Occipital lobe (tissue), 2 donors: ENCODE measurements around the gene ARHGAP4. TPM values are rescaled to one million over a fixed set of nuclear protein-coding genes. Genes with fewer than 3 reads are reported as not detected.

Experiments used
- DNase-seq: peaks from one replicate; lab custom pipeline; 2025; lab: John Stamatoyannopoulos, UW
- total RNA-seq: library from RNA; depleted of rRNA; stranded (reverse); fragments of >200 nt; gene quantifications from one replicate; pipeline ENCODE4 v1.2.3, GENCODE V29; 2014

ARHGAP4 gene
- total RNA-seq, 1 donor from 2014 or later: 6.6 TPM

- peak; percentile 92 for DNase-seq
These were observed 2.1 kb upstream of the ARHGAP4 start for GRCh38 chrX:153927922-153928760.

- no peak for DNase-seq
These were observed 1.5 kb upstream of the ARHGAP4 start for GRCh38 chrX:153927672-153927921.

DNA sequence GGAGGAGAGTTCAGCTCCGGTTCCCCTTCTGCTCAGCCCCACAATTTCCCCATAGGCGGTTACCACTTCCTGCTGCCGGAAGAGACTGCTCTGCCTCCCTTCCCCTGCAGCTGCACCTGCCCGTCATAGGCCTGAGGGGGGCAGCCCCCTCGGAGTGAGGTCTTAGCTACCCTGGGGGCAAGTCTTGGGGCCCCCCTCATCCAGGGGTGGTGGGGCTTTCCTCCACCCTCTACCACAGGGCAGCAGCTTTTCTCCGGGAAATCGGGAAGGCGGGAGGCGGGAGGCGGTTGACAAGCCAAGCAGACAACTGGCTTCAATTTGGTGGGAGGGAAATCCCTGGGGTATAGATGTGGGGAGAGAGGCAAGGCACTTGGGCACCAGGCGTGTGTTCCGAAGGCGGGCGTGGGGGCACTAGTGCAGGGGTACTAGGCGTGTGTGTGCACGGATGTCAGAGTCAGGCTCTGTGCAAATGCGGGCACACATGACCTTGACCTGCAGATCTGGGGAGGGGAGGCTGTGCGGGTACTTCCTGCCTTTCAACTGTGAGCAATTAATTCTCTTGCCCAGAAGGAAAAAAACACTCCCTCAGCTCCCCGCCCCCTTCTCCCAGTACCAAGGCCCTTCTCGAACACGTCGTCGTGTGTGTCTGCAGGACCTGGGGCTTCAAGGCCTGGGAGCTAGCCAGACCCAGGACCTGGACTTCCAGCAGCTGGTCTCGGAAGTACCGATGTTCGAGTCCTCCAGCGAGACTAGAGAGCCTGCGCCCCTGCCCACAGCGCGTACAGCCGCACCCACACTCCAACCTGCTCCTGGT lies 1.0 kb upstream of the ARHGAP4 start:
- DNase-seq: no peak

- DNase-seq: no peak
These were observed 441 bp upstream of the ARHGAP4 start for GRCh38 chrX:153926552-153926857.

DNA sequence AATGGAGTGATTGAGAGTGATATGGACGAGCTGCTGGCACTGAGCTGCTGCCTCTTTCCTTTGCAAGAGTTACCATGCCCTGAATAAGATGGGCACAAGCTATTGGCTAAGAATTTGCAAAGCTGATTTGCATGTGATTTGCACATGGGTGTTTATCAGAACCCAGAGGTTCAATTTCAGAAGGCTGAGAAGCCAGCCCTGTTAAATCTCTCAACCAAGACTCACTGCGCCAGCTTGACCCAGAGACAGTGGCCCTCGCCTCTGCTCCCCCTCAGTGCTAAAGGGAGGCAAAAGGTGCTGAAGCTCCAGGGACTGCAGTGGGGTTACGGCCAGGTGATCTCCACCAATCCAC lies 701 bp downstream of the ARHGAP4 start:
- no peak for DNase-seq

DNA sequence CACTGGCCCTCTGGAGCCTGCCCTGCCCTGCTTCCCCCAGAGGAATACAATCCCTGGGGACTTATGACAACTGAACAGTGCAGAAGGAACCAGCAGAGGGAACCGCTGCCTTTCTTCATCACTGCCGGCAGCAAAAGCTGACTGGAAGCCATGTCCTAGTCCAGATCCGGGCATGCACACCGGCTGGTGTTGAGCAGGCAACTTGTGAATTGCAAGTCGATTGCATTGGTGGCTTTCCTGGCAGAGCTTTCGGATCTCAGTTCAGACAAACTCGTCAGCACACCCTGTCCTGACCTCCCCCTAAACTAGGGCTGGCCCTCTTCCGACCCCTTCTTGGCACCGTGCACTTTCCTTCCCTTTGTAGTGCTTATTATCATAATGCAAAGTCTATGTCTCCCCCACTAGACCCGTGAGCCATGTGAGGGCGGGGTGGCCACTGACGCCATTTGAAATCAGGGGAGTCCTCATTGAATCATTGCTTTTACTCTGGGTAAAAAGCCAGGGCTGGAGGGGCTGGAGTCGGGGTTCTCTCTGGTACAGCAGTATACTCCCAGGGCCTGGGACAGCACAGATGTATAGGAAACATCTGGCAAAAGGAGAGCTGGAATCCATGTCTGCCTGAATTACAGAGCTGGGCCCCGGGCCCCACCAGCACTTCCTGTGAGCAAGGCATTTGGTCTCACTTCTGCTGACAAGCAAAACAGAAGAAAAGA lies 1.8 kb downstream of the ARHGAP4 start:
- no peak for DNase-seq

DNA sequence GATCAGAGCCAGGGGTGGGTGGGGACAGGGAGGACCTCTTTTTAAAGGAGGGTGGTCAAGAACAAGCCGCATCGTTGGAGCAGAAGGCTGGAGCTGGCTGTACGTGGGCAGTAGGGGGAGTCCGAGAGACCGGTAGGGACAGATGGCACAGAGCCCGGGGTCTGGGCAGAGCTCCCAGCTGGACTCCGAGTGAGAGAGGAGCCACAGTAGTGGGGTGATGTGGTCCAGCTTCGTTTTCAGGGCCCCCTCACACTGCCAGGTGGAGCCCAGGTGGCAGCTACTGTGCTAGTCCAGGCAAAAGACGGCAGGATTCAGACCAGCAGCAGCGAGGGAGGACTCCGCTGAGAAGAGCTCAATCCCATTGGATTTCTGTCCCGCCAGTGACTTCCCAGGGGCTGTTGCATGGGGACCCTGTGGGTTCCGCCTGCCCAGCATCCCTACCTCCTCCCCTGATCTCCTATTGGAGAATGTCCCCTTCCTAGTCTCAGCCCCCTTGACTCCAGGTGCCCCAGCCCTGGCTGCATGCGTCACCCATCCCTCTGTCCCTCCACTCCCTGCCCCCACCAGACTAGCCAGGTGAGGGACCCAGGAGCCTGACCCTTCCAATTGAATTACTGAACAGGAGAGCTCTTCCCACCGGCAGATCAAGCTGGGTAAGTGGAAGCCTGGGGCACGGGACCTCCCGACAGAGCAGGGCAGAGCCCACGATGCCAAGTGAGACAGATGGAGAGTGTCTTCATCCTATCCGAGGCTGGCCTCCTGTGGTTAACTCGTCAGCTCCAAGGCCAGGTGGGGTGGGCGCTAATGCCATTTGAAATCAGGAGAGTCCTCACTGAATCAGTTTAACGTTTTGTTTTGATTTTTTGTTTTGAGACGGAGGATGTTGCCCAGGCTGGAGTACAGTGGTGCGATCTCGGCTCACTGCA lies 2.9 kb downstream of the ARHGAP4 start:
- peak; percentile 14 for DNase-seq

GRCh38 chrX:153921511-153922446 lies 4.3 kb downstream of the ARHGAP4 start:
- DNase-seq: no peak

GRCh38 chrX:153921070-153921469 lies 5.0 kb downstream of the ARHGAP4 start:
- no peak for DNase-seq

DNA sequence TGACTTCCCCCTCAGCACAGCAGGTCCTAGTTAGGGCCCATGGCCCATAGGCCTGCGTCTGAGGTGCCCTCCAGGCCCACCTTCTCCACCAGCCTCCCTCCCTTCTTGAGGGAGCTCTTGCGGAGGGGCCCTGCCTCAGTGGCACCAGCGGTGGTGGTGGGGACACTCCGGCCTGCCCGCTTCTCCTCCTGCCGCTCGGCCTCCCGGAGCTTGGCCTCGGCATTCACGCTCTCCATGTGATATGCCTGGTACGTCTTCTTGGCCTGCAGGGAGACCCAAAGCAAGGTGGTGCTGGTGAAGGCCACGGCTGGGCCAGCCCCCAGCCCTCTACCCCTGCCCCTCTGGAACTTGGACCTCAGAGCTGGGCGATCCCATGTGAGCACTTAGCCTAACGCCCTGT lies 5.5 kb downstream of the ARHGAP4 start:
- no peak for DNase-seq

DNA sequence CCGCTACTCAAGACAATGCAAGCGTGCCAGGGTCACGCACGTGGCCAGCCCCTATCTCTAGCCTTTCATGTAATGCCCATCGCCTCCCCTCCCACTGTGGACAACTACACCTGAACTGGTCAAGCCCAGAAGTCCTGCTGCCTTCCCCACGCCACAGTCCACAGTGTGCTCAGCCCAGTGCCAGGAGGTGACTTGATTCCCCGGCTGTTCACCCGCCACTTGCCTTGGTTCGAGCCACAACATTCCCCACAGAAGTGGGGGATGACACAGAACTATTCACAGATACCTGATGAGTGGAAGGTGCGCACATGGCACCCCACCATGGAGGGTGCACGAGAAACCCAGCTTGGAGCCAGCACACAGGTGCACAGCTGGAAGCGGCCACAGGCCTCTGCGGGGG lies 6.8 kb downstream of the ARHGAP4 start:
- DNase-seq: no peak

- no peak for DNase-seq
These were observed 8.2 kb downstream of the ARHGAP4 start for GRCh38 chrX:153917869-153918268.

GRCh38 chrX:153913701-153914100 lies 12.4 kb downstream of the ARHGAP4 start:
- DNase-seq: no peak

DNA sequence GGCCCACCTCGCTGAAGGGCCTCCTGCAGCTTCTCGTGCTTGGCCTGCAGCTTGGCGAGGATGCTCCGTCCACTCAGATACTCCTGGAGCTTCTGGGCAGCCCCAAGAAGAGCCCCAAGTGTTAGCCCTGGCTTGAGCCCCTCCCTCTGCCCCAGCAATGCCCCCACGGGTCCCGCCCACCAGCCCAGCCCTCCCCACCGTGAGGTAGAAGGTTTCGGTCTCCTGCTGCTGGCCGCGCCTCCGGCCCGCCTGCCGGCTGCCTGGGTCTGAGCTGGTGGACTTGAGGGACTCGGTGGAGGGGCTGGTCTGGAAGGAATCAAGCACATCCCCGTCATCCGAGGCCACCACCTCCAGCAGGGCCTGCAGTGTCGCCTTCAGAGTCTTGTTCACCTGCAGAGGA lies 12.9 kb downstream of the ARHGAP4 start:
- DNase-seq: no peak

DNA sequence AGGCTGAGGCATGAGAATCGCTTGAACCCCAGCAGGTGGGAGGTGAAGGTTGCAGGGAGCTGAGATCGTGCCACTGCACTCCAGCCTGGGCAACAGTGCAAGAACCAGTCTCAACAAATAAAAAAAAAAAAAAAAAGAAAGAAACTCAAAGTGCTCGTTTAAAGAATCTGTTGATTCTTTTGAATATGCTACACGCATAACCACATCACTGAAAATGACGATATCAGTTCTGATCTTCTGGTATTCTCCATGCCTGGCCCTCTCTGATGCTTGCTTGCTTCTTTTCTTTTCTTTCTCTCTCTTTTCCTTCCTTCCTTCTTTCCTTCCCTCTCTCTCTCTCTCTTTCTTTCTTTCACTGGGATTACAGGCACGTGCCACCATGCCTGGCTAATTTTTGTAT lies 14.3 kb downstream of the ARHGAP4 start:
- no peak for DNase-seq

DNA sequence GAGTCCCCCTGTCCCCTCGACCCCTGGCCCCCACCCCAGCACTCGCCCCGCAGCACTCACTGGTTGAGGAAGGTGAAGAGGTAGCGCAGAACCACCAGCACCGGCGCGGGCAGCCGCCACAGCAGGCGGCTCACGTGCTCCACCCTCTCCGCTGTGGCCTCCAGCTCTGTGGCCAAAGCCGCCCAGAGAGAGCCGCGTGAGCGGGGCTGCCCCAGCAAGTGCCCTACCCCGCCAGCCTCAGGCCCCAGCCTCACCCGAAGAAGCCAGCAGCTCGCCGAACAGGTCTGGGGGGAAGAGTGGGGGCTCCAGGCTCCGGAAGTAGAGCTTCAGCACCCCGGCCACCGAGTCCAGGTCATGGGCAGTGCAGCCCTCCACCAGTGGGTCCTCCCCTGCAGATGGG lies 15.6 kb downstream of the ARHGAP4 start:
- no peak for DNase-seq

DNA sequence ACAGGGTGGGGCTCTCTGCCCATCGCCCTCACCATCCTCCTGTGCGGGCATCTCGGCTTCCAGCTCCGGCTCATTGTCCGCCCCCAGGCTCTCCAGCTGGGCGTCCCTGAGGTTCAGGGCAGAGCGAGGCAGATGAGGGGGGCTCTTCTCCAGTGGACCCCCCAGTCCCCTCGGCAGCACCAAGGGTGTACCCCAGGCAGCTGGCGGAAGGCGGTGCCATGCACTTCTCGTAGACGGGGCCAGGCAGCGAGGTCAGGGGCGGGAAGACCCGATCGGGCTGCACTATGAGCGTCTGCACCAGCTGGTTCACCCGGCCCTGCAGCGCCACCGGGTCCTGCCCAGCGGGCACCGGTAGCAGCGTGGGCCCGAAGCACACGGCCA lies 16.1 kb downstream of the ARHGAP4 start:
- DNase-seq: no peak

DNA sequence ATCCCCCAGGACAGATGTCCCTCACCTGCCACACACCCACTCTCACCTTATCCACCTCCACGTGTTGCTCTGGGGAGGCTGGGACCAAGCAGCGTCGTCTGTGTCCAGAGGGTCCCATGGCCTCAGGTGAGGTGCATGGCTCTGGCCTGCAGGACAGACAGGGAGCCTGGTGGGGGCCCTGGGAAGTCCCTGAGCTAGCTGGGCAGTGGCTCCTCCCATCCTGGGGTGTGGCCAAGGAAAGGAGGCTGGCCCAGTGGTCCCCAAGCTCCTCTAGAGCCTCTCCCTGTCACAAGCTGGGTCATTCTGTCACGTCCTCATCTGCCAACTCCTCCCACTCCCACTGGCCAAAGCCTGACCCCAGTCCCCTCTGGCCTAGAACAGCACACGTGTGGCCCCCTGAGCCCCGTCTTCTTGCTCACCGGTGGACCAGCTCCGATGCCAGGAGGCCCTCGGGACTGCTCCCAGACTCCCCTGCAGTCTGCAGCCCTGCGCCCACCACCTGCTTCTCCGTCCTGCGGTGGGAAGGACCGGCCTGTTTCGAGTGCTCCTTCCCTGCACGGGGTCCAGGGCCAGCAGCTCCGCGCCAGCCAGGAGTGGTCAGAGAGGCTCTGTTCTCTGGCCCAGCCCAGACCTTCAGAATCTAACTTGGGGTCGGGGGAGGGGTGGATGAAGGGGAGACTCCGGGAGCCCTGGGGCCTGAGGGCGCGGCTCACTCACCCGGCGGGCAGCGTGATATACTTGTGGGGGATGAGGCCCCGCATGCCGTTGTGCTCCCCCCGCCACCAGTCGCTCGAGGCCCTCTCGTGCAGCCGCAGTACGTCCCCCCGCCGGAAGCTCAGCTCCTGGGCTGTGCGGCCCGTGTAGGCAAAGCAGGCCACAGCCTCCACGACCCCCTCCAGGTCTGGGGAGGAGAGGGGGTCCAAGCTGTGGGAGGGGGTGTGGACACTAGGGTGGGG lies 16.8 kb downstream of the ARHGAP4 start:
- DNase-seq: no peak

GRCh38 chrX:153908219-153908860 lies 17.7 kb downstream of the ARHGAP4 start:
- DNase-seq: no peak
